Central memory CD4-positive, alpha-beta T cell (primary cell): Measurements from ENCODE around the gene KRTAP5-4.
"Not testable (repeated sequence)": the region's sequence is repeated elsewhere in the genome, so short reads cannot be mapped to it uniquely, and the experiment has no call there.

Experiments used
- DNase-seq: peaks from one replicate; pipeline ENCODE4 v3.0.0; 2022

KRTAP5-4 gene

GRCh38 chr11:1652771-1653540 lies 31.0 kb upstream of the KRTAP5-4 start:
- DNase-seq = peak; percentile 66

GRCh38 chr11:1652442-1652770 lies 30.5 kb upstream of the KRTAP5-4 start:
- no peak for DNase-seq

- no peak for DNase-seq
Measured at GRCh38 chr11:1652026-1652425, 30.1 kb upstream of the KRTAP5-4 start.

GRCh38 chr11:1651411-1651980 lies 29.6 kb upstream of the KRTAP5-4 start:
- no peak for DNase-seq

- no peak for DNase-seq
Measured at GRCh38 chr11:1650918-1651262, 29.0 kb upstream of the KRTAP5-4 start.

- no peak for DNase-seq
Measured at GRCh38 chr11:1650034-1650917, 28.3 kb upstream of the KRTAP5-4 start.

DNA sequence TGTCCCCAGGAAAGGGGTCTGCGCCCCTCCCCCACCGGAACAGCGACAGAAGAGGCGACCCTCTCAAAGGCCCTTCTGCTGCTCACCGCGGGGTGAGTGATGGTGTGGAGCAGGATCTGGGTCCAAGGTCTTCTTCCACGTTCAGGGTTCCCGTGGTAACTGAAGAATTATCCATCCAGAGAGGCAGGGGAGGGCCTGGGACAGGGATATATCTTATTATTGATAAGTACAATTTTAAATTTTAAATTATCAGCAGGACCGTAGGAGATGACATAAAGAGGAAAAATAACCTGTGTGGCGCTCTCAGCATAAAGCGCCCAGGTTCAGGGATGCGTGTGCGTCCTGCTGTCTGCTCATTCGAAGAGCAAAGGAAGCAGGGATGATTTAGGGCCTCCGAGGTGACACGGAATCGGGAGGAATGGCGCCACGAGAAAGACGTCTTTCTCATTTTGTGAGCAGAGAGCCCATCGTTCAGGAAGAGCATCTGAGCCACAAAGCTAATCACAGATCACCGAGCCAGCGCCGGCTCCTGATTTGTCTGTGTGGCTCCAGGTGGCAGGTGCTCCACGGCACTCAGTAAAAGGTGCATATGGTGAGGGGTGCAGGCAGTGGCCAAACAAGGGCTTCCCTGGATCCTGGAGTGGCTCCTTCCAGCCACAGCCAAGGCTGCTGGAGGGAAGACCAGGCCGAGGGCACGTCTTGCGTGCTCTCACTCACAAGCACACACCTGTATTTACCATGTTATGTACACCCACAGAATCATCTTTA lies 26.9 kb upstream of the KRTAP5-4 start:
- no peak for DNase-seq

- no peak for DNase-seq
Measured at GRCh38 chr11:1647901-1648652, 26.1 kb upstream of the KRTAP5-4 start.

- DNase-seq = not testable (repeated sequence)
Measured at GRCh38 chr11:1646540-1646939, 24.6 kb upstream of the KRTAP5-4 start.

- no peak for DNase-seq
Measured at GRCh38 chr11:1645357-1645821, 23.5 kb upstream of the KRTAP5-4 start.

DNA sequence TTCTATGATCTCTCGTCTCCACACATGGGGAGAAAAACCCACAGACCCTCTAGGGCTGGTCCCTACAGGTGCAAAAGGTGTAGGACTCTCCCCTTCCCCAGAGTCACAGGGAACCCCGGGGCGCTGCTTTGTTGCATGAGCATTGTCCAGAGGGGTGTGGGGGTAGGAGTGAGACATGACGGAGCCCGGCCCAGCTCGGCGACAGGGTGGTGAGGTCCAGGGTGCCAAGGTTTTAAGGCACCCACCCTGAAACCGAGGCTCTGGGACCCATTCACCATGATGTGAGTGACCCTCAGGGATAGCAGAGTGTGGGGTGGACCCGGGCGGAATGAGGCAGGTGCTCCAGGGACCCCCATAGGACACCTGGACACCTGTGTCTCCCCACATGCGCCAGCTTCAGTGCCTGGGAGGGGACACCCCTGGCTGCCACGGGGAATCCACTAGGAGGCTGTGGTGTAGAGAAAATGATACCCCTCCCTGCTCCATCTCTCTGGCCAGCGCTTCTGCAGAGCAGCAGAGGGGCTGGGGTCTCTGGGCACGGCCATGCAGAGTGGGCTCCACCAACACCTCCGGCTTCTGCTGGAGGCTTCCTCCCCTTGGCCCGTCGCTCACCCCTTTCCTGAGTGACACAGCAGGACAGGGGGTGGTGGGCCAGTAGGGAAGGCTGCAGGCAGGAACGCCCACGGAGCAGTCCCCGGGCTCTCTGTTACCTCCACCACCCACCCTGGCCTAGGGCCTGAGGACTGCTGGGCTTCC lies 22.8 kb upstream of the KRTAP5-4 start:
- DNase-seq = no peak

DNA sequence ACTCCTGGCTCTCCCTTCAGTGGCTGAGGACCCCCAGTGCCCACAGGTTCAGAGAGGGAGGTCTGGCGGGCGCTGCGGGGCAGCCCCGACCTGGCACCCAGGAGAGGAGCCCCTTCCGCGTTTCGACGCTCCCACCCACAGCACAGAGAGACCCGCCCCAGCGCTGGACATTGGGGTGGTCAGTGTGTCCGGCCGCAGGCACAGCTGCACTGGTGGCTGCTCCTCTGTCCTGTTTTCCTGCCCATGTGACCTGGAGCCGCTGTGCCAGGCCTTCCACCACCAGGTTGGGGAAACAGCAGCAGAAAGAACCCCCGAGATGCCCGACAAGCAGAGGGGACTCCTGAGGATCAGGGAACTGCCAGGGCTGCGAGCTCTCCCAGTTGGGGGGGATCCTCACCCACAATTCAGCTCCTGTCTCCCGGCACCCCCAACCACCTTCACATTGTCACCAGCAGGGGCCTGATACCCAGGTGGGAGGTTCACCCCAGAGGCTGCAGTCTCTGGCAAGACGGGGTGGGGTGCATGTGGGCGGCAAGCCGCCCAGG lies 21.3 kb upstream of the KRTAP5-4 start:
- no peak for DNase-seq

DNA sequence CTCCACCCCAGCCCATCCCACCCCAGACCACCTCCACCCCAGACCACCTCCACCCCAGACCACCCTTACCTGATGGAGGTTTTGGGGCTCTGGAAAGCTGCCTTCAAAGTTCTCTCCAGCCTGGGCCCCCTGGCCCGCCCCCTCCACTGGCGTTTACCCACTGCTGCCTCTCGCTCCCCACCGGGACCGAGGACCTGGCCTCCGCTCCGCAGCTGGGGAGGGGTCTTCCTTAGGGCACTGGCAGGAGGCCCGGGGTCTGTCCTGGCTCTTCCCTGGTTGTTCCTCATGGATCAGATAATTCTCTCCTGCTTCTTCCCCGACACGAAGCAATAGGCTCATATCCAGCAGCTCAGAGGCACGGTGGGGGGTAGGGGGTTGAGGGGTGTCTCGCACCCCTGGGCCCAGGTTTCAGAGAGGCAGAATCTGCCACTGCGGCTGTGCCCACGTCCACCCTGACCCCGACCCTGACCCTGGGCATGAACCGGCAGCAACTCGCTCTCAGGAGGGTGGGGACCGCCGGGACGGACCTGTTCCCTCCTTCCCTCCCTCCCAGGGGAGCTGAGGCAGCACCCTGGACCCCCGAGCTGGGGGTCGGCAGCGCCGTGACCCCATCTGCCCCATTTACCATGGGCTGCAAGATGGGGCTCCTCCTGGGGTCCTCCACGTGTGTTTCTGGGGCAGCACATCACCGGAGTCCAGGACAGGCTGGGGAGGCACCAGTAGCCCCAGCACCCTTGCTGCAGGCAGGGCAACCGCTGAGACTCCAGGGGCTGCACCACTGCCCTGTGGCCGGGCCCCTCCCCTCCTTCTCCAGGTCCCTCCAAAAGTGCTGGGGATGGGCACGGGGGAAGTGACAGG lies 20.6 kb upstream of the KRTAP5-4 start:
- DNase-seq = no peak

DNA sequence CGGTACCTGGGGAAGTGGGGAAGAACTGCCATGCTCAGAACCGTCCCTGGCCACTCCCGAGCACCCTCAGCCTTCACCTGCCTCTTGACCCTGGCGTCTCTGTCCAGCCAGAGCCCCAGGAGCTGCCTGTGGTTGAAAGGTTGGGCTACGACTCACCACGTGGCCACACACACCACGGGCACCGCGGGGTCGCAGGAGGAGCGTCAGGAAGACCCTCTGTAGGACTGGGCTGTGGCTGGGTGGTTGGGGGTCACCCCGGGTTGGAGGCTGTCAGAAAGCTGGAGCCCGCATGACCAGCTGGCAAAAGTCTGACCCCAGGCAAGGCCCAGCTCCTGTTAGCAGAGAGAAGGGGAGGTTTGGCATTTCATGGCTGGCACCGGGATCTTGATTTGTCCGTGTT lies 19.2 kb upstream of the KRTAP5-4 start:
- DNase-seq = no peak

DNA sequence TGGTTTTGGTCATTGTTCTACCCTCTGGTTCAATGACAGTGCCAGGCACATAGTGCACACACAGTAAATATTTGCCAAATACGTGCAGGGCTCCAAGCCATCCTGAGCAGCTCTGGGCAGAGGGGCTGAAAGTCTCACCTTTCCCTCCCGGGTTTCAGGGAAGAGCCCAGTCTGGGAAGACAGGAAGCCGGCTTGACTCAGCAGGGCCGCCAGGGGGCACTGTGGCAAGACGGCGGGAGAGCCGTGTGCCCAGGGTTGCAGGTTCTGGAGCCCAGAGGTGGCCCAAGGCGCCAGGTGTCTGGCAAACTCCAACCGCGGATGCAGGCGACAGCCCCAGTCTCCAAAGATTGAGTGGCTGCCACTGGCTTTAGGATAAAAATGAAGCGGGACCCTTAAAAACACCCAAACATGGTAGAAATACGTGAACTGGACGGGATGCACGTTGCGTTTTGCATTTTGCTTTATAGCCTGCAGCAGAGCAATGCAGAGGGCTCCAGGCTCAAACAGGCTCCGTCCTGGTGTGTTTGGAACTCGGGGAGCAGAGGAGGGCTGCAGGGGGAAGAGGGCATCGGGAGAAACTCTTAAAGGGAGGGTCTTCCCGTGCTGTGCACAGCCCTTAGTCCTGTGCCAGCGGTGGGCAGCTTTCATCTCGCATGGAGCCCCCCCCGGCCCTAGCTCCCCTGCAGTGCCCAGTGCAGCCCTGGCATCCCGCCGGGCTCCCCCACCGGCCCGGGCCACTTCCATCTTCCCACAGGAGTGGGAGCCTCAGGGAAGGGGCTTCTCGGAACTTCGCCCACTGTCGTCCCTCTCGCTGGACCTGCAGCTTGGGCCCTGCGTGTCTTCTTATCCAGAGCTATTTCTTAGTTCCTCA lies 18.4 kb upstream of the KRTAP5-4 start:
- DNase-seq = peak; percentile 16

DNA sequence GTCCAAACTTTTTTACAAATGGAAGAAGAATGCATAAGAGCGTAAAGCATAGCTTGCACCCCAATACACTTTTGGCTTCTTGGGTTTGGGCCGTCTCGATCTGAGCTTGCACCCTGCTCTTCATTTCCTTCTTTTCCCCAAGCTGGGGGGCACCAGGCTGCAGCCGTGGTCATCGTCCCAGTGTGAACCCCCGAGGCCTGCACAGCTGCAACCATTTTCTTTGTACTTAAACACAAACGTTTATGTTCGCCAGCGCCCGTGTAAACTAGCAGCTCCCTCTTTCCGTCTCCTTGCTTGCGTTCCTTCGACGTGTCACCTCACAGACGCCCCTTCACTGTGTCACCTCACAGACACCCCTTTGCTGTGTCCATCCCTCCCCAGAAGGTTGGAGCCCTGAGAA lies 17.7 kb upstream of the KRTAP5-4 start:
- DNase-seq = no peak

DNA sequence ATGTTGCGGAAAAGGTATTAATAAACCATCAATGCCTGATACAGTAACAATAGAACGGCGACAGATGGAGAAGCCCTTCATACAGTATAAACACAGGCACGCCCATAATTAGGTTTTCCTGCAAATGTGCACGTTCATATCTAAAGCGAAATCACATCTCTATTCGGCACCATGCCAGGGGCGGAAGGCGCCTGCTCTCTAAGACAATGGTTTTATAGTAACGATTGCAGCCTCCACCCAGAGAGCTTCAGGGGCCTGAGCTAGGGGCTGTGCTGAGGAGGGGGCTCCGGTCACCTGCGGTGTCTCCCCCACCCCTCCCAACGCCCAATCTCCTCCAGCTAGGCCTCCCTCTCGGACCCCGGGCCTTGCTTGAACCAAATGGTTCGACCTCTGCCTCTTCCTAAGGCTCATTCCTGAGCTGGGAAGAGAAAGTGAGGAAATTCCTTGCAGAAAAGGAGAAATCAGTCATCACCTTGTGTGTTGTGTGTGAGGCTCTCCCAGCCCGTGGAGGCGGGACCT lies 17.2 kb upstream of the KRTAP5-4 start:
- DNase-seq = no peak

- no peak for DNase-seq
Measured at GRCh38 chr11:1638344-1638743, 16.4 kb upstream of the KRTAP5-4 start.

DNA sequence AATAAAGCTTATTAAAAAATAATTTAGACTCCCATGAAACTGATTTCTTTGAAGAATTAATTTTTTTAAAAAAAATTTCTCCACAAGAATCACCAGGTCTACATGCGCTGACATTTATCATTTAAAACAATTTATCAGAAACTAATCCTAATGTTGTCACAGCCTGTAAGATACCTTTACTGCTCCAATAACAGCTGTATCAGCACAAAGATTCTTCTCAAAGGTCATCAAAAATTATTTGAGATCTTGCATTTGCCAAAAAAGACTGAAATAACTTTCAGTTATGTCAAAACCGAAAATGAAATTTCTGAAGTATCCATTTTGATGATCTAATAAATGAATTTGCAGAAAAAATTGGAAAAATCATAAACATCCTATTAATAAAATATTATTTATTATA lies 15.7 kb upstream of the KRTAP5-4 start:
- DNase-seq = no peak
